ENCODE results near the gene GCGR.
"Not testable (repeated sequence)": the region's sequence is repeated elsewhere in the genome, so short reads cannot be mapped to it uniquely, and the experiment has no call there.

Gene GCGR

GRCh38 chr17:81833160-81833920, 29.4 kb downstream of the GCGR start, which contains the start of gene MCRIP1:
TSS of gene MCRIP1 (minus strand) at chr17:81833291. CDS start at chr17:81824506, 8,785 bp downstream.
- DNase-seq: peak; percentile 92

GRCh38 chr17:81833921-81834830, 30.2 kb downstream of the GCGR start:
- DNase-seq: no peak

- no peak for DNase-seq
These were observed 30.9 kb downstream of the GCGR start, which contains the start of gene PPP1R27 for GRCh38 chr17:81834831-81835267. TSS of gene PPP1R27 (minus strand) at chr17:81835050. CDS start at chr17:81834953, 97 bp downstream.

GRCh38 chr17:81837641-81838040, 33.7 kb downstream of the GCGR start:
- no peak for DNase-seq

DNA sequence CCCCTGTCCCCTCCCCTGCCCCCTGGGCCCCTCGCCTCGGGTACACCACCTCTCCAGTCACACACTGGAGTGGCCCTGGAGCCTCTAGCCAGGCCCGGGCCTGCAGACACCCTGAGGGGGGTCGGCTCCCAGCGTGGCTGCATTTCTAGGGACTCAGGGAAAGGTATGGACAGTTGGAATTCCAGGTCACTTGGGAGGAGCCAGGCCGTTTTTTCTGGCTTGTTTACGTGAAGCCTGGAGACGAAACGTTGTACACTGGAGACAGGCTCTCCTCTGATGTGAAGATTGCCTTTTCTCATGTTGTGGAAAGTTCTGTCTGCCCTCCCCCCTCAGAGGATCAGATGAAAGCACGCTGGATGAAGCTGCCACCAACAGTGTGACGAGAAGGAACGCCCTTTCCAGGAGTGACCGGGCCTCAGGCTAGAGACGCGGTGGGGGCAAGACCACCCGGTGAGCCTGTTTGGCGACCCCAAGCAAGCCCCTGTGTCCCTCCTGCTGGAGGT, 34.9 kb downstream of the GCGR start:
- DNase-seq: no peak

- no peak for DNase-seq
These were observed 35.4 kb downstream of the GCGR start for GRCh38 chr17:81839301-81839700.

GRCh38 chr17:81840059-81840458, 36.1 kb downstream of the GCGR start:
- DNase-seq: not testable (repeated sequence)

GRCh38 chr17:81840826-81841778, 37.2 kb downstream of the GCGR start:
- DNase-seq: no peak

DNA sequence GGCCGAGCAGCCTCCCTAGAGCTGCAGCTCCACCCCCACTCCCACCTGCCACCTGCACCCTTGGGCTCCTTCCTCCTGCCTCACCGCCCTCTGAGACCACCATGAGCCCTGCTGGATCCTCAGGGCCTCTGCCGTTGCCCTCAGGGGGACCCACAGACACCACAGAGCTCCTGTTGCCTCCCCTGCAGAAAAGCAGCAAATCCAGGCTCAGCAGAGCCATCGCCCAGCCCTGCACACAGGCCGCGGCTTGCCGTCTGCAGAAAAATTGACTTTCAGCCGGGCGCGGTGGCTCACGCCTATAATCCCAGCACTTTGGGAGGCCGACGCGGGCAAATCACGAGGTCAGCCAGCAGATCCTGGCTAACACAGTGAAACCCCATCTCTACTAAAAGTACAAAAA, 37.9 kb downstream of the GCGR start:
- DNase-seq: no peak

- DNase-seq: no peak
These were observed 38.4 kb downstream of the GCGR start for GRCh38 chr17:81842378-81842724.

DNA sequence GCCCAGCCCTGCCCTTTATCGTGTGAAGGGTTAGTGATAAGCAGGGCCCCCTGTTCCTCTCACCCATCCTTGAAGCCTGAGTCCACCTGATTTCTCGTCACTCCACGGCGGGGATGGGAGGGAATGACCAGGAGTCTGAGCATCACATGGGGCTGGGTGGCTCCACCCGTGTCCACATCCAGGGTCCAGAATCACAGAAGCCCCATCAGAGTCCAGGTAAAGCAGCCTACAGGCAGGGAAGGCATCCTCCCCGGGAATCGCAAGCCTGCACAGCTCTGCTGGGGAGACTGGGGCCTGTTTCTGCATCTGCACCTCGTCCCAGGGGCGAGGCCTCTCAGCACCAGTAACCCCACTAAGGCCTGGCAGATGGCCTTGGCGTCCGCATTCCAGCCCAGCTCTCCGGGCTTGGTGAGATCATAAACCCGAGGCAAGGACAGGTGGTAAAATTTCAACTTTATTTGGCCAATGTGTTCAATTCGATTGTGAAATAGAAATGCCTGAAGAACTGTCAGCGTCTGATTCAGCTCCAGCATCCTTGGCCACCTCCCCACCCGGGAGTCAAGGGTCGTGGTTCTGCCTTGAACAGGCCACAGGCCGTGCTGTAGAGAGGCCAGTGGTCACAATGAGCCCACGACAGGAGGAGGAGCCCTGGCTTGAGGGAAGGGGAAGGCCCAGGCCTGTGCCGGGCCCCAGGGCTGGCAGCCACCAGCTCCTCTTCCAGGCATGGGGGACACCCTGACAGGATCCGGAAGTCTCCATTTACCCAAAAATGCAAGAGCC, 39.0 kb downstream of the GCGR start:
- no peak for DNase-seq

- no peak for DNase-seq
These were observed 39.9 kb downstream of the GCGR start for GRCh38 chr17:81843713-81844326.

GRCh38 chr17:81844327-81844851, 40.4 kb downstream of the GCGR start:
- DNase-seq: no peak

DNA sequence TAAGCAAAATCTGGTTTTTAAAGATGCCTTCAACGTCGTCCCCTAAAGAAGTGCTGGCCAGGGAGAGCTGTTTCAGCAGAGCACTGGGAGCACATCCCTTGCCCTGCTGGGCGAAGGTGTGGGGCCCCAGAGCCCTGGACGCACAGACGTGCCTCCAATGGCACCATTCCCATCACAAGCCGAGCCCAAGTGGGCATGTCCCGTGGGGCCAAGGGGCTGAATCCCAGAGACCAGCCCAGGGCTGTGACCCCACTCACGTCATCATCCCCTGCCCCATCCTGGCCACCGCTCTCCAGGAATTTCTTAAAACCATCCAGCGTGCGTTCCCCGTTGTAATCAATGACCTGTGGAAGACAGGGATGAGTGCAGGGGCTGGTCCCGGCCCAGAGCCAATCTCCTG, 40.9 kb downstream of the GCGR start:
- no peak for DNase-seq

- DNase-seq: no peak
These were observed 41.4 kb downstream of the GCGR start for GRCh38 chr17:81845361-81845760.

DNA sequence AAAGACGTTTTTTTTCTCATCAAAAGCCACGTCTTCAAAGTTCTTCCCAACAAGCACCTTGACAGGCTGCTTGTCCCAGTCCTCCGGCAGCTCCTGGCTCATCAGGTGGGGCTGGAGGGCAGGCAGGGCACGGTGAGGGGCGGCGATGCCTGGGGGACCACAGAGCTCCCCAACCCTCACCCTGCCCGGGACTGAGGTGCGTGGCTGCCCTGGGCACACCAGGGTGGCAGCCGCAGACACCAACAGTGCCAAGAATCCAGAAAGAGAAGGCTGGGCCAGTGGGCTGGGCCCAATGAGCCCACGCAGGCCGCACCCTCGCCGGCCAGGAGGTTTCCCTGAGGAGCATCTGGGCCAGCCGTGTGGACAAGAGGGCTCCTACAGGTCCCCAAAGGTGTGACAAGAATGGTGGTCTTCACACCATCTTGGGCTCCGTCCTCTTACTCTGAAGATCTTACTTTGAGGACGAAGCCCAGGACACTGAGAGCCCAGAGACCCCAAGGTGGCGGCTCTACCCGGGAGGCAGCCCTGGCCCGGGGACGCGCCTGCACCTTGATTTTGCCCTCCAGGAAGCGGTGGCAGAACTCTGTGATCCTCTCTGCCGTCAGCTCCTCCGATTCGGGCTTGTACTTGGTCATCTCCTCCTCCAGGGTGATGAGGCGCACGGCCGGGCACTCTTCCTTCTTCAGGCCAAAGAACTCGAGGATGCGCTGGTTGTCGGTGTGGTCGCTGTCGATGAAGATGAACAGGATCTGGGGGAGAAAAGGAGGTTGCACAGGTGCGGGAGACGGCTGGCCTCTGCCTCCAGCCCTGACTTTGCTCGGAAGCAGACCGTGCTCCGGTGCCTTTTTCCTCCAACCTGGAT, 42.2 kb downstream of the GCGR start:
- DNase-seq: no peak

DNA sequence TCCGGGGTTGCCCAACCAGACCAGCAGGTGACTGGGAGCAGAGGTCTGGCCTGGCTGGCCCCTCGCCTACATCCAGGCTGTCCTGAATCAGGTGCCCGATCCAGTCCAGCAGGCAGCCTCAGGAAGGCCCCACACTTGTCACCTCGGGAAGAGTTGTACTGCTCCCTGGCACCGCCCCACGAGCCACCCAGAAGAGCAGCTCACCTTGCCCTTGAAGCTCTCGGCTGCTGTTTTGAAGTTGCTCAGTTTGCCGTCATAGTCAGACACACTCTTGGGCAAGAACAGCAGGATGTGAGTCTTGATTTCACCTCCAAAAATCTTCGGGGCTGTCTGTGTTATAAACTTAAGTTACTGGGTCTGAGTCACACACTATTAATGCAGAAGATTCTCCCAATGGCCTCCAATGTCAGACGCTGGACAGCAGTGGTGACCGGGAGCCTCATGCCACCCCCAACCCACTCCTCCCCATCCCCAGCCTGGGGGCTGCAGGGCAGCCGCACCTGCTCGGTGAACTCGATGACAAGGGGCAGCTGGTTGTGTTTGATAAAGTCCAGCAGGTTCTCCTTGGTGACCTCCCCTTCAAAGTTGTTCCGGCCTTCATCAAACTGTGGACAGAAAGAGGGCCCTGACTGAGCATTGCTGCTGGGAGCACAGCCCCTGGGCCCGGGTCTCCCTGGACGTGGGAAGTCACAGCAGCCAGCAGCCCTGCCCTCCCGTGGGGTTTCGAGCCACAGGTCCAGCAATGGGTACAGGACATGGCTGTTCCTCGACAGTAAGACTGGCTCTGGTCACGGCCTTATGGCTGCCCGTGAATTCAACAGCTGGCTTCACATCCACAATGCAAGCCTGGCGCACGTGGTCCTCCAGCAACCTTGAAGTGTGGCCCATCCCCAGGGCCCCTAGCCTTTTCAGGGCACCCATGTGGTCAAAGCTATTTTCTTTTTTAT, 43.1 kb downstream of the GCGR start:
- DNase-seq: no peak

- no peak for DNase-seq
These were observed 45.5 kb downstream of the GCGR start for GRCh38 chr17:81849457-81849856.

- no peak for DNase-seq
These were observed 47.5 kb downstream of the GCGR start for GRCh38 chr17:81851423-81851822.

All from NCI-H2227 treated with DMSO at 0.1 percent for 48 hours (cell line).